Breast epithelium (tissue), 4 donors: ENCODE results near the gene PEMT. TPM values are rescaled to one million over a fixed set of nuclear protein-coding genes. Genes with fewer than 3 reads are reported as not detected.
A peak's percentile ranks its signal among the peaks of the same experiment; 100 is the strongest.

ENCODE experiments used
- DNase-seq, 2 donors: peaks; one replicate each; pipeline ENCODE4 v3.0.0-alpha.2; 2019; ENCODE audit warnings: low spot score in 2 of 2
- H3K27ac ChIP-seq, 2 donors: fragments of 200-600 bp; sonication (generic) in 1 of 2; one replicate each; pipeline ENCODE4 v1.5.1; 2016 to 2019; ENCODE audit warnings: mild to moderate bottlenecking in 1 of 2
- H3K27me3 ChIP-seq, 2 donors: fragments of 200-600 bp; sonication (generic) in 1 of 2; one replicate each; pipeline versions ENCODE4 v1.5.1 to v1.6.0; 2017 to 2019; ENCODE audit warnings: control low read depth in 1 of 2, mild to moderate bottlenecking in 1 of 2
- H3K36me3 ChIP-seq: fragments of 200-600 bp; one replicate; pipeline ENCODE4 v1.5.1; 2019
- H3K4me1 ChIP-seq, 2 donors: fragments of 200-600 bp; sonication (generic); one replicate each; pipeline ENCODE4 v1.5.1; 2016 to 2019; ENCODE audit warnings: control low read depth in 1 of 2
- H3K4me3 ChIP-seq, 3 donors: fragments of 200-600 bp; sonication (generic); 1 replicate in 2 of 3; 2 replicates in 1 of 3; pipeline ENCODE4 v1.5.1; 2016 to 2019; ENCODE audit warnings: mild to moderate bottlenecking in 3 of 3, moderate library complexity in 2 of 3
- H3K9me3 ChIP-seq, 2 donors: fragments of 200-600 bp; sonication (generic) in 1 of 2; one replicate each; pipeline ENCODE4 v1.5.1; 2016 to 2019; ENCODE audit warnings: control low read depth in 1 of 2
- POLR2A ChIP-seq: fragments of 450-650 bp; IDR thresholded peaks from one replicate; pipeline ENCODE4 v1.6.1; 2016; ENCODE audit warnings: antibody characterized with exemption, mild to moderate bottlenecking, moderate library complexity
- POLR2AphosphoS5 ChIP-seq, 3 donors: sonication (generic); formaldehyde crosslinking; IDR thresholded peaks; one replicate each; pipeline ENCODE4 v1.6.1; 2017; ENCODE audit warnings: antibody characterized with exemption in 3 of 3
- intact Hi-C: fragments of 100-400 bp; cut with DNase I; formaldehyde crosslinking; loops from one replicate; pipeline ENCODE4 v1.15.1; 2023; ENCODE audit warnings: low total_unique reads
- total RNA-seq, 3 donors: library from RNA; depleted of rRNA; stranded (reverse); fragments of >200 nt; gene quantifications; one replicate each; pipeline ENCODE4 v1.1.0, GENCODE V29; 2016
- TF ChIP-seq, protein P1 (sequence below), 3 donors: fragments of 450-650 bp; IDR thresholded peaks; one replicate each; pipeline ENCODE4 v1.5.1; 2016 to 2017; ENCODE audit warnings: antibody characterized with exemption in 3 of 3, mild to moderate bottlenecking in 3 of 3, moderate library complexity in 3 of 3

The PEMT gene
- total RNA-seq, 3 donors from 2014 or later = 37.3 to 151 (median 52.4) TPM

DNA sequence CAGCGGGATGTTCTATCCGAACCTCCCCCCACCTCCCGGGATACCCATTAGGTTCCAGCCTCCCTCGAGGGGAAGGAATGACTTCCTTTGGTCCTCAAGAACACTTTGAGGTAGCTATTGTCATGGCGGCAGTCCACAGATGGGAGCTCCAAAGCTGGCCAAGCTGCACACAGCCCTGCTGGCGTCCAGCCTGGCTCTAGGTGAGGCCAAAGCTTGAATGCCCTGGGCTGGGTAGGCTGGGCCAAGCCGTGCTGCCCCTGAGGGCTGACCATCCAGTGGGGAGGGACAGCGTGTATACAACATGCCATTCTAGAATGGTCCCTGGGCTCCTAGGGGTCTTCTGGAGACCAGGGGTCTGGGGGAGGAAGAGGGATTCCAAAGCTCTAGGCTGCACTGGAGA is 43.5 kb downstream of the PEMT start:
- intact Hi-C loops = loop anchor here (10.0 kb wide), 1 partner anchor 527 kb away; no protein-coding TSS in a partner anchor
- no peak for TF ChIP-seq POLR2A
- TF ChIP-seq, protein P1, sequence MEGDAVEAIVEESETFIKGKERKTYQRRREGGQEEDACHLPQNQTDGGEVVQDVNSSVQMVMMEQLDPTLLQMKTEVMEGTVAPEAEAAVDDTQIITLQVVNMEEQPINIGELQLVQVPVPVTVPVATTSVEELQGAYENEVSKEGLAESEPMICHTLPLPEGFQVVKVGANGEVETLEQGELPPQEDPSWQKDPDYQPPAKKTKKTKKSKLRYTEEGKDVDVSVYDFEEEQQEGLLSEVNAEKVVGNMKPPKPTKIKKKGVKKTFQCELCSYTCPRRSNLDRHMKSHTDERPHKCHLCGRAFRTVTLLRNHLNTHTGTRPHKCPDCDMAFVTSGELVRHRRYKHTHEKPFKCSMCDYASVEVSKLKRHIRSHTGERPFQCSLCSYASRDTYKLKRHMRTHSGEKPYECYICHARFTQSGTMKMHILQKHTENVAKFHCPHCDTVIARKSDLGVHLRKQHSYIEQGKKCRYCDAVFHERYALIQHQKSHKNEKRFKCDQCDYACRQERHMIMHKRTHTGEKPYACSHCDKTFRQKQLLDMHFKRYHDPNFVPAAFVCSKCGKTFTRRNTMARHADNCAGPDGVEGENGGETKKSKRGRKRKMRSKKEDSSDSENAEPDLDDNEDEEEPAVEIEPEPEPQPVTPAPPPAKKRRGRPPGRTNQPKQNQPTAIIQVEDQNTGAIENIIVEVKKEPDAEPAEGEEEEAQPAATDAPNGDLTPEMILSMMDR (IDR thresholded peaks at IDR 0.05) = no peak
- no peak for TF ChIP-seq POLR2AphosphoS5 (IDR thresholded peaks at IDR 0.05)
- no peak overlapping the region for H3K27ac ChIP-seq
- H3K9me3 ChIP-seq = no peaks in the 10 kb centered on the region
- DNase-seq = no peak
- H3K27me3 ChIP-seq = no peaks in the 10 kb centered on the region
- no peak overlapping the region for H3K4me3 ChIP-seq
- H3K4me1 ChIP-seq = no peaks in the 10 kb centered on the region
- no peaks in the 10 kb centered on the region for H3K36me3 ChIP-seq

DNA sequence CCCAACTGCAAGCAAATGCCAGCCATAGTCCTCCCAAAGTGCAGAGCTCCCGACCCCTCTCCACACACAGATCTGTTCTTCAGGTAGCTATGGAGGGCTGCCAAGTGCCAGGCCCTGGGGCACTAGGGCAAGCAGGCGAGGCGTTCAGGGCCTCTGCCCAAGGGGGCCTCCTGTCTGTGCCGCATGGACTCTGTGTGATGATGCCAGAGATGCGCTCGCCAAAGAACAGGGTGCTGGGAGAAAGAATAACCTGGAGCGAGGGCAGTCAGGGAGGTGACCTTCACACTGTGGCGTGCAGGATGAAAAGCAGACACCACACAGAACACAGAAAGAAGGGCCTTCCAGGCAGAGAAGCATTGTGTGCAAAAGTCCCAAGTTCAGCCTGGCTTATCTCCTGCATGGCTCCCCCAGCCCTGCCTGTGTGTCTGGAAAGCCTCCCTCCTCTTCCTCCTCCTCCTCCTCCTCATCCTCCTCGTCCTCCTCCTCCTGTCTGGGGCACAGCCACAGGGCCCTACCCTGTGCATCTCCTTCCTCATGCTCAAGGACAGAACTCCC is 44.2 kb downstream of the PEMT start:
- TF ChIP-seq, protein P1 (IDR thresholded peaks at IDR 0.05) = no peak
- no peak for TF ChIP-seq POLR2AphosphoS5 (IDR thresholded peaks at IDR 0.05)
- no peaks in the 10 kb centered on the region for H3K36me3 ChIP-seq
- no peak overlapping the region for H3K4me3 ChIP-seq
- no peak for DNase-seq
- no peak overlapping the region for H3K27ac ChIP-seq
- no peaks in the 10 kb centered on the region for H3K27me3 ChIP-seq
- intact Hi-C loops = loop anchor here (10.0 kb wide), 1 partner anchor 528 kb away; no protein-coding TSS in a partner anchor
- H3K4me1 ChIP-seq = no peaks in the 10 kb centered on the region
- H3K9me3 ChIP-seq = no peaks in the 10 kb centered on the region

DNA sequence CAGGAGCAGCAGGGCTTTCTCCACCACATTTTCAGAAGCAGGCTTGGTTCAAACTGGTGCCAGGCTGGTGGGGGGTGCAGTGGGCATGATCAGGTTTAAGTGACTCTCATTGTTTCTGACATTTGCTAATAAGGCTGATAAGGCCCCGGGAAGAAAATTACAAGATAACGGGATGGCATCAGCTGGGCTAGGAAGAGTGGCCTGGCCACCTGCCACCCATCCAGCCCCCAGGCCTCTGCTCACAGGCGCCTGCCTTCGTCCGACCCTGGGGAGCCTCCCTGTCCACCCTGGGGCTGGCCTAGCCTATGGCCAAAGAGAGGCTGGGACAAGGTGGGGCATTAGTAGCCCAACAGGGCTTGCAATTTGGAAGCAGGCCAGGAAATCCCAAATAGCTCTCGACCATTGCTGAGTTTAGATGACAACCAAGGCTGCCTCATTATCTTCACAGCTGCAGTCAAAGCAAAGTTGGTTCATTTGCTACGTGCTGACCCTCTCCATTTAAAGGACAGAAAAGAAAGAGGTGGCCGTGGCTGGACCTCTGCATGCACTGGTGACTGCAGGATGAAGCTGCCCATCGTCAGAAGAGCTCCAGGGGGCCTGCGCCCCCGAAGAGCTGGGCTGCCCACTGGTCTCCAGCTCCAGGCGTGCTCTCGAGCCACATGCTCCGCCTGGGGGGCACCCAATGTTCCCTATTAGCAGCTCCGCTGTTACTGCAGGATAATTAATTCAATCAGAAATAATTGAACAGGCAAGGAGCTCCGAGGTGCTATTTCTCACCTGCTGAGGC is 44.9 kb downstream of the PEMT start:
- no peak overlapping the region for H3K4me3 ChIP-seq
- no peak overlapping the region for H3K27ac ChIP-seq
- H3K9me3 ChIP-seq = no peaks in the 10 kb centered on the region
- H3K36me3 ChIP-seq = no peaks in the 10 kb centered on the region
- H3K4me1 ChIP-seq = no peaks in the 10 kb centered on the region
- no peaks in the 10 kb centered on the region for H3K27me3 ChIP-seq
- DNase-seq = no peak
- intact Hi-C loops = loop anchor here (10.0 kb wide), 1 partner anchor 528 kb away; no protein-coding TSS in a partner anchor
- no peak for TF ChIP-seq POLR2AphosphoS5 (IDR thresholded peaks at IDR 0.05)
- TF ChIP-seq, protein P1 (IDR thresholded peaks at IDR 0.05) = no peak
- no peak for TF ChIP-seq POLR2A

DNA sequence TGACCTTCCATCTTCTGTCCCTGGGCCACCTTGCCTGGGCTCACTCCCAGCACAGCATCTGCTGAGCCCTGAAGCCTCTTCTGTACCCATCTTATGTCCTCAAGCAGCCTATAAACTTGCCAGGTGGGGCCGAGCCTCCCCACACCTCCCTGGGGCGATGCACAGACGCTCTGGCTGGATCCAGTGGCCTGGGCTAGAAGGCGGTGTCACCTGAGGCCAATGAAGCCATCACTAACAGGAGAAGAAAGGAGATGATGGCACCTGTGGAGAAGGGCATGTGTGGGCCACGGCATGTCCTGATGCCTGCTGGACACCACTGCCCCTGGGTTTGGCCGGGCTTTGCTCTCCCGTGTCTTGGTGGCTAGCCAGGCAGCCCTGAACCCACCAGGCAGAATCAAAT is 45.5 kb downstream of the PEMT start:
- intact Hi-C loops = loop anchor here (10.0 kb wide), 1 partner anchor 529 kb away; no protein-coding TSS in a partner anchor
- Histone ChIP-seq H3K36me3 (no peaks in the 10 kb centered on the region), H3K4me3 (no peak overlapping the region), H3K4me1 (no peaks in the 10 kb centered on the region), H3K27me3 (no peaks in the 10 kb centered on the region), H3K27ac (peak overlapping the region in 1 of 2 donors; percentile 39), H3K9me3 (no peaks in the 10 kb centered on the region)
- TF ChIP-seq, protein P1 (IDR thresholded peaks at IDR 0.05) = no peak
- no peak for TF ChIP-seq POLR2AphosphoS5 (IDR thresholded peaks at IDR 0.05)
- TF ChIP-seq POLR2A = no peak
- DNase-seq = no peak
